WERI-Rb-1 (cell line): ENCODE data around the gene HOXC10.

Experiments used
- DNase-seq: peaks from one replicate; pipeline ENCODE4 v3.0.0-alpha.2; 2020
- H3K27ac ChIP-seq: fragments of 250-450 bp; sonication (Bioruptor Pico); 2 replicates; pipeline ENCODE4 v1.5.1; 2020; ENCODE audit warnings: mild to moderate bottlenecking, moderate library complexity
- H3K27me3 ChIP-seq: fragments of 250-450 bp; sonication (Bioruptor Pico); 2 replicates; pipeline ENCODE4 v1.5.1; 2021; ENCODE audit warnings: mild to moderate bottlenecking, low read depth, moderate library complexity; ENCODE audit not compliant: insufficient read depth, severe bottlenecking
- H3K36me3 ChIP-seq: fragments of 250-450 bp; sonication (Bioruptor Pico); 2 replicates; pipeline ENCODE4 v1.5.1; 2020; ENCODE audit warnings: mild to moderate bottlenecking, moderate library complexity
- H3K4me3 ChIP-seq: 2 replicates; pipeline ENCODE4 v1.5.1; 2011; ENCODE audit warnings: low read depth, mild to moderate bottlenecking, control low read depth, low read length
- H3K9me3 ChIP-seq: fragments of 250-450 bp; sonication (Bioruptor Pico); 2 replicates; pipeline ENCODE4 v1.5.1; 2021; ENCODE audit warnings: mild to moderate bottlenecking, moderate library complexity; ENCODE audit not compliant: severe bottlenecking
- TF ChIP-seq, protein P1 (sequence below): IDR thresholded peaks from 2 replicates; pipeline ENCODE4 v1.5.1; 2011; ENCODE audit warnings: low read depth, mild to moderate bottlenecking, control low read depth, inconsistent platforms, low read length

HOXC10 gene

DNA sequence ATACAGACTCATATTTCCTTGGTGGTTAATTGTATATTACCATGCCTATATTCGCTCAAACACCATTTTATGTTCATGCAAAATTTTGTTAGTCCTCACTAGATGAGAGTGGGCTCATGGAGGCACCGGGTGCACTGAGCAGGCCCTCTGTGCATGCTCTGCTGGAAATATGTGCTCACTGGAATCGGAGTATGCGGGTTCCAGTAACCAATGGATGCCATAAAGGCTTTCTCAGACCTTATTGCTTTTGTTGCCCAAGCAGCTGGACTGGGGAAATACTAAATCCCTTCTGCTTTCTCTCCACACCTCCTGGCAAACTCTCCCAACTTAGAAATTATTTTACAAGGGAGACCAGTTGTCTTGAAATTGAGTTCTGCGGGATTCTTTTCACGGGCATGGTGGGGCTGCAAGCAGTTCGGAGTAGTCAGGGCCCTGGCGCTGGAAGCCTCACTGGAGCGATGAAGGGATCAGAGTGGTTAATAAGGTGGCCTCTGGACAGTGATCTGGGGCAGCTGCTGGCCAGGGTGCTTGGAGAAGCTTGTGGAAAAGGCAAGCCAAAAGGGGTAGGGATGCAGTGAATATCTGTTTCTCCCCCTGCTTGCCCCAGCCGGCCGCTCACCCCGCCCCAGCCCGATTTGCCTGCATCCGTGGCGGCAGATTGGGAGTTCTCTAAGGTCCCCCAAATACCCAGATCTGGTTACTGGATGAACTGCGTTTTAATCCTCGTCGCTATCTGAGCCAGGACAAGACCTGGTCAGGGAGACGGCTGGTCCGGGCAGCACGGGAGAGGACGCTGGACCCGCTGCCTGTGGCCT is 35.9 kb downstream of the HOXC10 start:
- no peaks in the 10 kb centered on the region for H3K9me3 ChIP-seq
- TF ChIP-seq, protein P1, sequence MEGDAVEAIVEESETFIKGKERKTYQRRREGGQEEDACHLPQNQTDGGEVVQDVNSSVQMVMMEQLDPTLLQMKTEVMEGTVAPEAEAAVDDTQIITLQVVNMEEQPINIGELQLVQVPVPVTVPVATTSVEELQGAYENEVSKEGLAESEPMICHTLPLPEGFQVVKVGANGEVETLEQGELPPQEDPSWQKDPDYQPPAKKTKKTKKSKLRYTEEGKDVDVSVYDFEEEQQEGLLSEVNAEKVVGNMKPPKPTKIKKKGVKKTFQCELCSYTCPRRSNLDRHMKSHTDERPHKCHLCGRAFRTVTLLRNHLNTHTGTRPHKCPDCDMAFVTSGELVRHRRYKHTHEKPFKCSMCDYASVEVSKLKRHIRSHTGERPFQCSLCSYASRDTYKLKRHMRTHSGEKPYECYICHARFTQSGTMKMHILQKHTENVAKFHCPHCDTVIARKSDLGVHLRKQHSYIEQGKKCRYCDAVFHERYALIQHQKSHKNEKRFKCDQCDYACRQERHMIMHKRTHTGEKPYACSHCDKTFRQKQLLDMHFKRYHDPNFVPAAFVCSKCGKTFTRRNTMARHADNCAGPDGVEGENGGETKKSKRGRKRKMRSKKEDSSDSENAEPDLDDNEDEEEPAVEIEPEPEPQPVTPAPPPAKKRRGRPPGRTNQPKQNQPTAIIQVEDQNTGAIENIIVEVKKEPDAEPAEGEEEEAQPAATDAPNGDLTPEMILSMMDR = no peak
- peak overlapping the region; percentile 97 for H3K27ac ChIP-seq
- H3K36me3 ChIP-seq = no peaks in the 10 kb centered on the region; the same call in 1 of the 2 replicates
- H3K27me3 ChIP-seq = no peaks in the 10 kb centered on the region
- H3K4me3 ChIP-seq = peak overlapping the region; percentile 73
- DNase-seq = peak; percentile 74

DNA sequence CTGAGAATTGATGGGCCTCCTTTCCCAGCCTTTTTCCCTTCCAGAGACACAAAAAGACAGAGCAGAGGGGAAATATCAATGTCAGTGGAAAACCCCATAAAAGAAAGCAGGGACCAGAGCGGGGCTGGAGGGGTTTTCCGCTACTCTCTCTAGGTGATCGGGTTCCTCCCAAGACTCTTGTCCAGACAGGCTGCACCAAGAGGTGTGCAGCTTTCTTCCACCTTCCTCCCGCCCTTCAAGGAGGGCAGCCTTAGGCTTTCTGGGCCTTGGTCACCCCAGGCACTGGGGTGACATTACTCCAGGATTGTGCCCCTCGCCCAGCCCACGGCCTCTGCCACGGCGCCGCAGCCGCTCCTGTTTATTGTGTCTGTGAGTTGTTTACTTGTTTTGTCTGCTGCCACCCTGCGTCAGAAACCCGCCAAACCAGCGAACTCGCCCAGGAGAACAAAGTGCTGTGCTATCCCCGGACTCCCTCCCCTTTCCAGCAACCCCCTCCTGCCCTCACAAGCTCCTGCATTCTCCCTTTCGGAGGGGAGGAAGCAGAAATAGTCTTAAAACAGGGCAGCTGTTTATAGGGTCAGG is 36.6 kb downstream of the HOXC10 start:
- Histone ChIP-seq H3K4me3 (peak overlapping the region; percentile 73), H3K27me3 (no peaks in the 10 kb centered on the region), H3K9me3 (no peaks in the 10 kb centered on the region), H3K27ac (peak overlapping the region; percentile 97), H3K36me3 (no peaks in the 10 kb centered on the region; the same call in 1 of the 2 replicates)
- TF ChIP-seq, protein P1 = 0 out of 2 replicates have a peak, but pooled peaks have one; percentile 39
- peak; percentile 76 for DNase-seq

DNA sequence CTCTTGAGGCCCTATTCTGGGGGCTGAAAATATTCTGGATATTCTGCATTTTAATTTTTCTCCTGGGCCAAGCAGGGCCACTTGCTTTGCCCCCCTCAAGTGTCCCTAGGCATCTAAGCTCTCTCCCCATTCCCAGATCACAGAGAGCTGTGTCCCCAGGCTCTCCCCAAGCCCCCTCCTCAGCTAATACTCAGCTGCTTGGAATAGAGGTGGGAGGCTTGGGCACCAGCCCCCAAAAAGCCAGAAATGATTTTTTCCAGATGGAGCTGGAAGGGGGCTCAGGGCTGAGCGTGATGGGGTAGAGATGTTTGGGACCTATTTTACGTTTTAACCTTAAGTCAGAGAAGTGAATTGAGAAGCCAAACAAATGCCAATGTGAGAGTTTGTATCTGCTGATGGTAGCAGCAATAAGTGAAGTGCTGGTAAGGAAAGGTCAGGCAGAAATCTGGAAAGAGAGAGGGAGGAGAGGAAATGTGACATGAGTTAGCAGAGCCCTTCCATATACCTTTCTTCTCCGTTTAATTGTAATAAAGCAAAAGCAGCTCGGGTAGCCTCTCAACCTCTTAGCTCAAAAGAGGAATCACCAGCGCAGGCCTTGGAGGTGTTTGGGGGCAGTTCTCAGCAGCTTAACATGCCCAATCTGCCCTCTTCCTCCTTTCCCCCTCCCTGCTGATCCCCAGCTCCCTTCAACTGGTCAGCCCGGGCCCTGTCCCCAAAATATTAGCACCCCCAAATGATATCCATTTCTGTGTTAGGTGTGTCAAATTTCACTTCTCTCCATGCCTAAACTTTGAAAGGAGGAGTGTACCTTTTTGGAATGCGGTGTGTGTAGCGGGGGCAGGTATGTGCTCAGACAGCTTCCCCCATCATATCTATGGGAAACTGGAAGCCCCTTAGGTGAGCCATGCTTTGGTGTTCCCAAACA is 38.3 kb downstream of the HOXC10 start:
- Histone ChIP-seq H3K4me3 (peak overlapping the region; percentile 33), H3K27ac (peak overlapping the region; percentile 97)
- TF ChIP-seq, protein P1 = no peak

DNA sequence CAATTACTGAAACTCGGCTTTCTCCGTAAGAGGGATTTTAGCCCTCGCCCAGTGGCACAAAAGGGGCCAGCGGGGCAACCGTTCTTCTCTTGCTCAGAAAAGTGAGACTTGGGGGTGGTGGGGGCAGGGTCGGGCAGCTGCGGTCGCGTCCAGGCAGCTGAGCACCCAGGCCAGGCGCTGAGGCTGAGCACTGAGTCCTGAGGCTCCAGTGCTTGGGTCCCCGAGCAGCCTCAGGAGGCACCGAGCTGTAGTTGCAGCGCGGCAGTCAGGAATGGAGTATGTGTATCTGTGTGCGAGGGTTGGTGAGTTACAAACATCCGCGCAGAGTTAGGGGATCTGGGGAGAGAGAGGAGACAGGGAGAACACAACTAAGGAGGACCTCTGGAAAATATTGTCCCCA is 39.2 kb downstream of the HOXC10 start:
- Histone ChIP-seq H3K9me3 (no peaks in the 10 kb centered on the region), H3K27ac (peak overlapping the region; percentile 97), H3K36me3 (no peaks in the 10 kb centered on the region; the same call in 1 of the 2 replicates), H3K27me3 (no peaks in the 10 kb centered on the region), H3K4me3 (peak overlapping the region; percentile 33)
- TF ChIP-seq, protein P1 = no peak
- peak; percentile 58 for DNase-seq

More for the DNA sequence above, 38.3 kb downstream of the HOXC10 start:
- DNase-seq = no peak
- Histone ChIP-seq H3K36me3 (no peaks in the 10 kb centered on the region; the same call in 1 of the 2 replicates), H3K27me3 (no peaks in the 10 kb centered on the region), H3K9me3 (no peaks in the 10 kb centered on the region)

DNA sequence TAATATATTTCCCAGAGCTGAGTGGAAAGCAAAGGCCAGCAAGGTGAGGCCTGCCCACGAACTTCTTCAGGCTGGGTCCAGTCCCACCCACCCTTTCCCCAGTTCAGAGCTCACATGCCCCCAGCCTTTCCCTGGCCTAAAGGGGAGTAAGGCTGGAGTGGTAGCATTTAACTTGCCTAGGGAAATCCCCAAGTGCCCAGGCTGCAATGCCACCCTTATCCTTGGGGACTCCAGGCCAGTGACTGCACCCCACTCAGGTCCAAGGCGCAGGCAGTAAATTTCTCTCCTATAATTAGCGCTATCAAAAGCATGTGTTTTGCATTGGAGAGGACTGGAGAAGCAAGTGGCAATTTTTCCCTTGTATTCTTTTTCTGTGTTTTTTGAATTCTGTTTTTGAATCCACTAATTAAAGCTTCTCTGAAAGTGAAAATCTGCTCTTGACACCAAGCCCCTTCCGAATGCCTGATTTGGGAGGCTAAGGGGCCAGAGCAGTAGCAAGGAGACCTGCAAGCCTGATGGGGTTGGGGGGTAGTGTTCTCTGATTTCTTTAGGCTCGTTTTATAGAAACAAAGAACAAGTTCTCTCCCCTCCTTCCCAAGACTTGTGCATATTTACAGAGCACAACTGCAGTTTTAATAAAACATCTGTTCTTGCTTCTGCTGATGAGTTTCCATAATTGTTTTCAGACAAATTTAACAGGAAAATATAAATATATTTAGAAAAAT is 39.8 kb downstream of the HOXC10 start:
- Histone ChIP-seq H3K27me3 (no peaks in the 10 kb centered on the region), H3K27ac (peak overlapping the region; percentile 97), H3K4me3 (no peak overlapping the region; the same call in 1 of the 2 replicates), H3K36me3 (no peaks in the 10 kb centered on the region; the same call in 1 of the 2 replicates), H3K9me3 (no peaks in the 10 kb centered on the region)
- TF ChIP-seq, protein P1 = no peak
- DNase-seq = no peak
